OCI-LY3 (cell line): ENCODE results near the gene CHAD.

Source experiments
- CTCF ChIP-seq: fragments of 200-600, 300-600 bp; sonication (generic); IDR thresholded peaks from 2 replicates; pipeline ENCODE4 v1.5.1; 2014; ENCODE audit warnings: antibody characterized with exemption, low read length, low read depth
- EZH2phosphoT487 ChIP-seq: fragments of 200-600 bp; shearing (Covaris generic); IDR thresholded peaks from 2 replicates; pipeline ENCODE4 v1.6.1; 2018; ENCODE audit warnings: antibody characterized with exemption, mixed run types, low read depth

GRCh38 chr17:50457621-50458020 lies 11.1 kb downstream of the CHAD start:
- TF ChIP-seq EZH2phosphoT487 = no peak
- TF ChIP-seq CTCF = no peak
